GM19035 (cell line): ENCODE measurements around the gene SEZ6.

ENCODE experiments used
- ATAC-seq: cut with Tn5 transposase; IDR thresholded peaks from one replicate; pipeline ENCODE4 v1.9.1; 2021; ENCODE audit not compliant: unreplicated experiment

SEZ6 gene

GRCh38 chr17:29036584-29036983, 30.8 kb upstream of the SEZ6 start:
- ATAC-seq: no peak

DNA sequence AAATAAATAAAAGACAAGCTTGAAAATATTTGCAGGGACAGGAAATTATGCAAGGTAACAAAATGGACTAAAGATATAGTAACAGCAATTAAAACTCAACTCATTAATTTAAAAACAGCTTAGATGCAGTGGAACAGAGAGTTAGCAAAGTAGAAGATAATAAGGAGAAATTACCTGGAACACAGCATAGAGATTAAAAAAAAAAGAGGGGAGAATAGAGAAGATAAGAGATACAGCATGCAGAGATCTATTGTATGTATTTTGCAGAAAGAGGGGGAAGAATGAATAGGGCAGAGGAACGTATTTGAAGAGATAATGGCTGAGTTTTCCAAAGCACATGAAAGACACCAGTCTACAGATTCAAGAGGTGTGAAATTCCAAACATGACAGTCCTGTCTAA, 28.7 kb upstream of the SEZ6 start:
- ATAC-seq: no peak

DNA sequence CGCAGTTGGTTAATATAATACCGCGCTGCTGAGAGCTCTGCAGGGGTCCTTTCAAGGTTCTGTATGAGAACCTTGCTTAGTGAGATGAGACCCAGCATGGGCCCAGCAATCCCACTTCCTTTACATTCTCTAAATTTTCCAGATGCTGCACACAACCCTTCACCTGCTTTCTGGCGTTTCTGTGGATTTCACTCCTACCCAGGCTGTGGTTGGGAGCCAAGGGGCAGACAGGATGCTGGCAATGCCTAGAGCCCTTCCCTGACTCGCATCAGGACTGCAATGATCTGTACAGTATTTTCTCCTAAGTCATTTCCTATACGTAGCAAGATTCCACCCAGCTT, 27.0 kb upstream of the SEZ6 start:
- no peak for ATAC-seq

DNA sequence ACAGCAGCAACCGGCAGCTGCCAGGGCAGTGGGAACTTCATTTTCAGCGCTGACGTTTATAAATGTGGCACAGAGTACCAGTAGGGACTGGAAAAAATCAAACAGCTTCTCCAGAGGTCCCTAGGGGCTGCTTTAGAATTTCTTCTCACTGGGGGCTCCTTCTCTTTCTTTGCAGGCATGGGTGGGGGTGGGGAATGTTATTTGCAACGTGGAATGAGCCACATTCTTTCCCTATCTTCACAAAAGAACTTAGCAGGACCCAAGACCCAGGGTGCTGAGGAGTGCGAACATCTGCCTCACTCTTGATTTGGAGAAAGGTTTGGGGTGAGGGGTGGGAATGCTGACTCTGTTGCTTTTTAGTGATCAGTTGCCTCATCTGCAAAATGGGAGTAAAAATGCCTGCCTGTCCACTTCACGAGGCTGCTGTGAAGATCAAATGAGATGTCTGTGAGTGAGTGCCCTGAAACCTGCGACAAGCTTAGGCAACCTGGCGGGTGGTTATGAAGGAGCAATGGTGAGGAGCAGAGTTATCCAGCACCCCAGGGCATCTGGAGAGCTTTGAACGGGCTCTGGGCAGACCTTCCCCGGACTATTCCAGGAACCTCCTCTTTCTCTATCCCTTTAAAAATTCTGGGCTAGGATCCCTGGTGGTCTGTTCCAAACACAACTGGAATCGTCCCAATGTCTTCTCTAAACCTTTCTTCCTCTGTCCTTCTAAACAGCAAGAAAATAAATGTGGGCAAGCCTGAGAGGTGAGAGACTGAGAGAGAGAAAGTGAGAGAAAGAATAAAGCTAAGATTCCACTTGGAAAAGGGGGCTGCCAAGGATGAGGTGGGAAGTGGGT, 26.4 kb upstream of the SEZ6 start:
- no peak for ATAC-seq

DNA sequence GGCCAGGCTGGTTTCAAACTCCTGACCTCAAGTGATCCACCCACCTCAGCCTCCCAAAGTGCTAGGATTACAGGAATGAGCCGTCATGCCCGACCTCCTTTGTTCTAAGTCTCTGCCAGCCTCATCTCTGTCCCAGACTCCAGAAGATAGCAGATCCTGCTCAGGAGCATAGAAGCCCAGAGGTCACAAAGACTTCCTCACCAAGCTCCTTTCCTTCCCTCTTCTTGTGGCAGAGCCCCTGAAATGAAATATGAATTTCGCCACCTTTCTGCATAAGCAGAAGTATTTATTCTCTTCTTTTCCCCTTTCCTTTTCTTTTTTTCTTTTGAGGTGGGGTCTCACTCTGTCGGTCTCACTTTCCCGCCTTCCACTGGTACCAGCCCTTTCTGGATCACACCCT, 25.7 kb upstream of the SEZ6 start:
- no peak for ATAC-seq

GRCh38 chr17:29024316-29024952, 18.6 kb upstream of the SEZ6 start:
- no peak for ATAC-seq

DNA sequence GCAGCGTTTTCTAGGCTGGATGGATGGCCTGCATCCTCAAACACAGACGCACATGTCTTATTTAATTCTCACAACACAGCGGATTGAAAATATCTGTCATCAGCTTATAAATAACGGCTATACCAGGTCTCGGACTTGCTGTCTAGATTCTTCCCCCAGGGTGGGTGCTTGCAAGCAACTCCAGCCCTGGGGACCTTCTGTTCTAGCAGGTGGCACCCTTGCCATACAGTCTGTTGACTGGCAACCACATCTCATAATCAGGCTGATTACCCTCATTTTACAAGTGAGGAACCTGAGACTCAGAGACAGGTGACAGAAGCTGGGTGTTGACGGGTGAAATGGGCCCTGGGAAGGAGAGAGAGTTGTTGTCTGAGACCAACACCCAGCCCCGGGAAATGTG, 16.2 kb upstream of the SEZ6 start:
- no peak for ATAC-seq

DNA sequence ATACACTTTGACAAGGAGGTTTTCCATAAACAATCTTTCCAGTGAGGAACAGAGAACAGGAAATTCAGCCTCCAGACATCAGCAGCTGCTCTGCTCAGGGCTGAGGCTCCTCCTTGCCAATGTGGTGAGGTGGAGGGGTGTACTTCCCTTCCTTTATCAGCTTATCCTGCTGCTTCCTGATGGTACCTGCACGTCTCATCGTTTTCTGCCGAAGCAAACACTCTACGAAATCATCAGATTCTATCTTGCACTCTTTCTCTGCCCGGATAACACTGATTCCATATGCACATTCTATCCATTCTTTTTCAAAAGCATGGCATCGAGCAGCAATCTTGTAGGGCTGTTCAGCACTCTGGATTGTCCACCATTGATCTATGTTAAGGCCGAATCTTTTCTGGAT, 15.4 kb upstream of the SEZ6 start:
- ATAC-seq: no peak

GRCh38 chr17:29020576-29020975, 14.7 kb upstream of the SEZ6 start:
- no peak for ATAC-seq

DNA sequence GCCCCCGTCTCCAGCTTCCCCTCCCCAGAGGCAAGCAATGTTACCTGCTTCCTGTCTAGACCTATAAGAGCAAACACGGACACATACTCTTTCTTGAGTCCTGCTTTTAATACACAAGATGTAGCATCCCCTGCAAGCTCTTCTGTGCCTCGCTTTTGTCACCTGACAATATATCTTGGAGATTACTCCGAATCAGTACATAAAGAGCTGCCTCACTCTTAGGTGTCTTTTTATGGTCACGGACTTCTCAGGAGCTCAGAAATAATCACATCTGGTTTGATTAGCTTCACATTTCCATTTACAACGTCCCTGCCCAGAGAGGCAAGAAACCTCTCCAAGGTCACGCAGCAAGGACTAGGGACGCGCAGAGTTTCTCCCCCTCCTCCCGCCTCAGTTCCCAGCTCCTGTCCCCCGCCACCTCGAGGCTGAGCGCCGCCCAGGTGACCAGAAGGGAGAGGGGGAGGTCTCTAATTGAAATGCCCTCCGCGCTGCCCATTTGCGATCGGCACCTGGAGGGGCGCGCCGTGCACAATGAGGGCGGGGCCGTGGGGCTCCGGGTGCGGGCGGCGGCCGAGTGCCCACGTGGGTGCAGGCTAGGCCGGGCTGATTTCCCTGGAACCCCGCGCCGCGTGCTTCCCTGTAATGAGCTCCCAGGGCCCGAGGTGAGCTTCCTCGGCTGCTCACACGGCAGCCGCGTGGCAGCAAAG, 13.8 kb upstream of the SEZ6 start:
- ATAC-seq: no peak

GRCh38 chr17:29018788-29019474, 13.1 kb upstream of the SEZ6 start:
- ATAC-seq: no peak

GRCh38 chr17:29016345-29017210, 10.7 kb upstream of the SEZ6 start:
- no peak for ATAC-seq

DNA sequence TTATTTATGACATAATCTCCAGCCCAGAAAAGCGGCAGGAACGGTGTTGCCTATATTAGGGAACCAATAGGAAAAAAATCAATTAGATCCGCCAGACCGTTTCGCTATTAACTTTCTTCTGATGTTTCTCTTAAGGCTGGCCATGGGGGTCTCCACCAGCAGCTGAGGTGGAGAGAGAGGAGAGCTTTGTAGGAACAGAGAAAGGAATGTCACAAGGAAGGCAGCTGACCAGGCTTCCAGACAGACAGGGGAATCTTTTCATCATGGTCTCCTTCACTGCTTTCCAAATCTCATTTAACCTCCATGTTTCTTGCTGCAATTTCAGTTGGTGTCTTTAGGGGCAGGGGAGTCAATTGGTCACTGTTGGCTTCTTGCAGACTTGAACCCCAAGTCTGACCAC, 8.9 kb upstream of the SEZ6 start:
- ATAC-seq: no peak

DNA sequence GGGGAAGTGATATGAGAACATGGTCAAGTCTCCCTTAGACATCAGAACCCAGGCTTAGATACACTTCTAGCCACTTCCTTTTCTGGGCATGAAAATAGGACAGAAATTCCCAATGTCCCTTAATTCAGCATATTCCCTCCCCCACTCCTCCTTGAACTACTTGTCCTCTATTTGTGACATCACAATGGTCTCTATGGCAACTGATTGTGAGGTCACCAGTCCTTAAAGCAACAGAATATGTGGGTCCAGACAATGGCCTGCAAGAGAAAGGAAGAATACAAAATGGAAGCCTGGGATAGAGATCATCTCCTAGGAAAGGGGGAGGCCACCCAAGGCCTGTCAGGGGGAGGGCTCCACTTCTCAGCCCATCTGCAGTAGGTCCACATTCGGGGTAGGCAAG, 6.7 kb upstream of the SEZ6 start:
- ATAC-seq: no peak

DNA sequence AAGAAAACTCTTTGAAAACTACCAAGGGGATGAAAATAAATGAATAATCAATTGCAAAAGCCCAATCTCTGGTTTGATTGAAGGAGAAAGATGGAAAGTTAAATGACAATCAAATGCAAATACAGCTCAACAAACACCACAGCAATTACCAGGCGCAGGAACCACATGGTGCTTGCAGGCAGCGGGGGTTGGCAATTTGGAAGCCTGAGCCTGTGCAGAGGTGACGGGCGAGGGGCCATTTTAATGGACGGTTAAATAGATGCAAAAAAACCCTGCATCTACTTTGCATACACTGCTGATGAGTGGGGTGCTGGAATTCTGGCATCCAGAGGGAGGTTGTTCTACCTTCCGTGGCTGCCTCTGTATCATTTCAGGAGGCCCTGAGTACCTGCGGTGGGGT, 4.8 kb upstream of the SEZ6 start:
- ATAC-seq: no peak

GRCh38 chr17:29010129-29010528, 4.3 kb upstream of the SEZ6 start:
- no peak for ATAC-seq

DNA sequence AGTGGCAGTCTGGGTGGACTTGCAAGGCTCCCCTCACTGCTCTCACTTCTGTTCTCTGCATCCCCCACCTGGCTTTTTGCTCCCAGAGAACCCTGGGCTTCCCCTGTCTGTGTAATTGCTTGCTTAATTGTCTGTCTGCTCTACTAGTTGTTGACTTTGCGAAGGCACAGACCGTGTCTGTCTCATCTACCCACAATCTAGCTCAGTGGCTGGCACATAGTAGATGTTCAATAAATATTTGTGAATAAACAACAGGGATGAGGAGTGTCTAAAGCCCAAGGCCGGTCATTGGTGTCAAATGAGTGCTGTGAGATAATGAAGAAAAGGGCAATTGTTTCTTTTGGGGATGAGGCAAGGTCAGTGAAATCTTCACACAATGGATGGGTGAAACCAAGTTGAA, 2.8 kb upstream of the SEZ6 start:
- ATAC-seq: no peak

- ATAC-seq: no peak
Measured at GRCh38 chr17:29007860-29008455, 2.1 kb upstream of the SEZ6 start.

DNA sequence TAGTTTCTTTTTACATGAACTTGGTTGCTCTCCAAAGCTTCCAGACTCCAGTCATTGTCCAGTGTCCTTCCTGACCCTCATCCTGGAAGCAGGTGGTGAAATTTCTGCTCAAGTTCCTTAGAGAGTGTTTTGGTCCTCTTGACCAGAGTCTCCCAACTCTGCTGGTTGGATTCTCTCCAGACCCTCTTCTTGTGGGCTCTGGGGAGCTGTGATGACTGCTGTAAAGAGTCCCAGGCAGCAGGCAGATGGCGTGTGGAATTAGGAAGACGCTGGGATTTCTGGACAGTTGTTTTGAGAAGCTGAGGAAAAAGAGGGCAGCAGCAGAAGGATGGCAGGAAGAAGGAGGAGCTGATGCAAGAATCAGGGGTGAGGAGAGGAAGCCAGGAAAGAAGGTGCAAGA, 1.6 kb upstream of the SEZ6 start:
- ATAC-seq: no peak

DNA sequence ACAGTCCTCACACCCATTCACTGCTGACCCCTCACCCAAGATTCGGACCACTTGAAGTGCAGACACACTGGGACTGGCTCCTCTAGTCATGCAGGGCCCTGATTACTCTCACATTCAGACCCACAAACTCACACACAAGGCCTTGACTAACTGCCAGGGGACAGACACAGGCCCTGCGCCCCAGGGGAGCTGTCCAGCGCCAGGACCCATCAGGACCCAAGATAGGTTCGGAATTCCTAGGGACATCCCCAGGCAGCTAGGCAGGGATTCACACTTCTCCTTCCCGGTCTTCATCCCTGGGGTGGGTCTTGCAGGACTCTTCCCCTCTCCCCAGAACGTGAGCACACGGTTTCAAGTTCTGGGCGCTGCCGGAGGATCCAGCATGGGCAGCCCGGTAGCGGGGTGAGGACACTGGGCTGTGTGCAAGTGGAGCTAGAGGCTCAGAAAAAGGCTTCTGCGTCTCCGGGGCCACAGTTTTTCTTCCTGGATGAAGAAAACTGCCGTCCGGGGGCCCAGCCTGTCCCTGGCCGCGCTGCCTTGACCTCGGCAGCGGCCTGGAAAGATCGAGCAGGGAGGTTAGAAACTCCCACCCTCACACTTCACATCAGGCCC, 1.6 kb downstream of the SEZ6 start:
- ATAC-seq: no peak
